ENCODE data around the gene ABCA6. TPM values are rescaled to one million over a fixed set of nuclear protein-coding genes. Genes with fewer than 3 reads are reported as not detected.
"Not testable (repeated sequence)": the region's sequence is repeated elsewhere in the genome, so short reads cannot be mapped to it uniquely, and the experiment has no call there.

Gene ABCA6, protein sequence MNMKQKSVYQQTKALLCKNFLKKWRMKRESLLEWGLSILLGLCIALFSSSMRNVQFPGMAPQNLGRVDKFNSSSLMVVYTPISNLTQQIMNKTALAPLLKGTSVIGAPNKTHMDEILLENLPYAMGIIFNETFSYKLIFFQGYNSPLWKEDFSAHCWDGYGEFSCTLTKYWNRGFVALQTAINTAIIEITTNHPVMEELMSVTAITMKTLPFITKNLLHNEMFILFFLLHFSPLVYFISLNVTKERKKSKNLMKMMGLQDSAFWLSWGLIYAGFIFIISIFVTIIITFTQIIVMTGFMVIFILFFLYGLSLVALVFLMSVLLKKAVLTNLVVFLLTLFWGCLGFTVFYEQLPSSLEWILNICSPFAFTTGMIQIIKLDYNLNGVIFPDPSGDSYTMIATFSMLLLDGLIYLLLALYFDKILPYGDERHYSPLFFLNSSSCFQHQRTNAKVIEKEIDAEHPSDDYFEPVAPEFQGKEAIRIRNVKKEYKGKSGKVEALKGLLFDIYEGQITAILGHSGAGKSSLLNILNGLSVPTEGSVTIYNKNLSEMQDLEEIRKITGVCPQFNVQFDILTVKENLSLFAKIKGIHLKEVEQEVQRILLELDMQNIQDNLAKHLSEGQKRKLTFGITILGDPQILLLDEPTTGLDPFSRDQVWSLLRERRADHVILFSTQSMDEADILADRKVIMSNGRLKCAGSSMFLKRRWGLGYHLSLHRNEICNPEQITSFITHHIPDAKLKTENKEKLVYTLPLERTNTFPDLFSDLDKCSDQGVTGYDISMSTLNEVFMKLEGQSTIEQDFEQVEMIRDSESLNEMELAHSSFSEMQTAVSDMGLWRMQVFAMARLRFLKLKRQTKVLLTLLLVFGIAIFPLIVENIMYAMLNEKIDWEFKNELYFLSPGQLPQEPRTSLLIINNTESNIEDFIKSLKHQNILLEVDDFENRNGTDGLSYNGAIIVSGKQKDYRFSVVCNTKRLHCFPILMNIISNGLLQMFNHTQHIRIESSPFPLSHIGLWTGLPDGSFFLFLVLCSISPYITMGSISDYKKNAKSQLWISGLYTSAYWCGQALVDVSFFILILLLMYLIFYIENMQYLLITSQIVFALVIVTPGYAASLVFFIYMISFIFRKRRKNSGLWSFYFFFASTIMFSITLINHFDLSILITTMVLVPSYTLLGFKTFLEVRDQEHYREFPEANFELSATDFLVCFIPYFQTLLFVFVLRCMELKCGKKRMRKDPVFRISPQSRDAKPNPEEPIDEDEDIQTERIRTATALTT (N-terminal part only)
- not detected in 2 replicates for total RNA-seq (2014; rRNA removed; shearing (Covaris generic); ENCODE audit: low replicate concordance)

DNA sequence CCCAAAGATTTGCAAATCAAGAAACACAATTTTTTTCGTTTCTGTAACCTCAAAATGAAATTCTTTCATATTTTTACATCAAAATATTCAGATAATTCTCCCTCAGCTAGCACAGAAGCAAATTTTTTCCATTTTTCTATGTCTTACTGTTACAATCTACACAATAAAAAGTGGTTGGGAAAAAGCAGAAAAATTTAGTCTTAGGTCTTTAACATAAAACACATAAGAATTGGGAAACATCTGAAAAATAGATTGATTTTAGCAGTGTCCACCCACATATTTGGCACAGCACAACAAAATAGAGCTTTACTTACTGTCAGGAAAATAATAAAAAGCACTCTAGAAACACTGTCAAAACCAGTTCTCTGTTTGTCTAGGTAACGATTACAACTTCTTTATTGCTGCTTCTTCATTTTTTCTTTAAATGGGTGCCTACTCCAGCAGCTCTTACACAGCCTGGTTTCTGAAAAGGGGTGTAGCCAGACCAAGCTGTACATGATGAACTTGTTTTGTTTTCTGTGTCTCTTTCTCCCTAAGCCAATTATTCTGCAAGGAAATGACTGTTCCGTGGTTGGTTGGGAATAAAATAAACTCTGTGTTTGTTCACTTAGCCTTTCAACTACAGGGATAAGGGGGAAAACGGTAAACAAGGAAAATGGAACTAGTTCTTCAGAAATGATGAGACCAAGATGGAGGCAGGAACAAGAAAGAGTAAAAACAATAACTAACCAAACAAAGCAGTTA is at the start of gene ABCA6:
Gene ABCA6, minus strand, starts transcription at position 465 of the 744 bp plus-strand sequence. CDS start 1,192 bp downstream, outside the sequence.
- in situ Hi-C loops (cut with HindIII; ENCODE audit: low pct_unique_long_range_greater_than_20kb, low sequenced_read_pairs) = no loop called here
- DNase-seq (ENCODE audit: low read depth) = no peak

- in situ Hi-C loops (cut with HindIII; ENCODE audit: low pct_unique_long_range_greater_than_20kb, low sequenced_read_pairs) = no loop called here
- DNase-seq (ENCODE audit: low read depth) = no peak
Measured at GRCh38 chr17:69188796-69189195, 47.1 kb upstream of the ABCA6 start.

DNA sequence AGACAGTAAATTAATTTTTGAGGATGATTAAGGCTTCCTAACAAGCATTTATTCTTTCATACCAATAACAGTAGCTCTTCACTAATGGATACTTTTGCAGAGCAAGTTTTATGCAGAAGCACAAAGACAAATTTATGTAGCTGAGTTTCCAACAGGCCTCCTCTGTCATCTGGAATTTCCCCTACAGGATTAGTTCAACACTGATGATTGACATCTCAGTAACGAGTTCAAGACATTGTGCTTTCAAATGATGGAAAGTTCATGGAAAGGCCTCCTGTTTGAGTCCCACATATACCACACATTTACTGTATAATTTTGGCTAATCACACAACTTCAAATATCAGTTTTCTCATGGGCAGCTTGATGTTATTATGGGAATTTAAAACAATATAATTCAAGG is 46.4 kb upstream of the ABCA6 start:
- no peak for DNase-seq (ENCODE audit: low read depth)
- in situ Hi-C loops (cut with HindIII; ENCODE audit: low pct_unique_long_range_greater_than_20kb, low sequenced_read_pairs) = no loop called here

DNA sequence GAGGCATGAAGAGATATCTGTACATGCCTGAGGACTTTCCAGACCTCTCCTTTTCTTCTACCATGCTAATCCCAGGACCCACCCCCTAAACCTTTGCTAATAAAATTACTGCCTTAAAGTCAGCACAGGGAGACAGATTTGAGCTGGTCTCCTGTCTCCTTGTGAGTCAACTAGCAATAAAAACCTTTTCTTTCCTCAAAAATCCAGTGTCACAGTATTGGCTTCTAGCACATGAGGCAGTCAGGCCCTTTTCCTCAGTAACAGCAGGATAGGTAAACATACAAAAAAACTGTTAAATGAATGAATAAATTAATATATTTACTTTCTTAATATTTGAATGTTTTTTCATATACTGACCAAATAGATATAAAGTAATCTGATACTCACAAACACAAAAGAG is 45.6 kb upstream of the ABCA6 start:
- in situ Hi-C loops (cut with HindIII; ENCODE audit: low pct_unique_long_range_greater_than_20kb, low sequenced_read_pairs) = no loop called here
- DNase-seq (ENCODE audit: low read depth) = no peak

- DNase-seq (ENCODE audit: low read depth) = peak; percentile 8
- in situ Hi-C loops (cut with HindIII; ENCODE audit: low pct_unique_long_range_greater_than_20kb, low sequenced_read_pairs) = no loop called here
Measured at GRCh38 chr17:69179227-69179952, 37.7 kb upstream of the ABCA6 start.

DNA sequence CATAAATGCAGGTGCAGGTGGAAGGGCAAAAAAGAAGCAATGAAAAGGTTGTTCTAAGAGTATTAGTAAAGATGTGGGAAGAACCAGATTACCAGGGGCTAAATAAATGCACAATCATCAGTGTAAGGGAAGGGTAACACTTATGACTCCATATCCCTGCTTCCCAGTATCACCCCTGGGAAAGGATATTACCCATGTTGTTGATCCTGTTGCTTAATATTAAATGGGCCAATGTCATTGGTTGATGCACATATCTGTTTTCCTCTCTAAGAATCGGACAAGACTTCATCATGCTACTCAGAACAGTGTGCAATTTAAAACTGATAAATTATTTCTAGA is 34.7 kb upstream of the ABCA6 start:
- in situ Hi-C loops (cut with HindIII; ENCODE audit: low pct_unique_long_range_greater_than_20kb, low sequenced_read_pairs) = no loop called here
- DNase-seq (ENCODE audit: low read depth) = no peak

DNA sequence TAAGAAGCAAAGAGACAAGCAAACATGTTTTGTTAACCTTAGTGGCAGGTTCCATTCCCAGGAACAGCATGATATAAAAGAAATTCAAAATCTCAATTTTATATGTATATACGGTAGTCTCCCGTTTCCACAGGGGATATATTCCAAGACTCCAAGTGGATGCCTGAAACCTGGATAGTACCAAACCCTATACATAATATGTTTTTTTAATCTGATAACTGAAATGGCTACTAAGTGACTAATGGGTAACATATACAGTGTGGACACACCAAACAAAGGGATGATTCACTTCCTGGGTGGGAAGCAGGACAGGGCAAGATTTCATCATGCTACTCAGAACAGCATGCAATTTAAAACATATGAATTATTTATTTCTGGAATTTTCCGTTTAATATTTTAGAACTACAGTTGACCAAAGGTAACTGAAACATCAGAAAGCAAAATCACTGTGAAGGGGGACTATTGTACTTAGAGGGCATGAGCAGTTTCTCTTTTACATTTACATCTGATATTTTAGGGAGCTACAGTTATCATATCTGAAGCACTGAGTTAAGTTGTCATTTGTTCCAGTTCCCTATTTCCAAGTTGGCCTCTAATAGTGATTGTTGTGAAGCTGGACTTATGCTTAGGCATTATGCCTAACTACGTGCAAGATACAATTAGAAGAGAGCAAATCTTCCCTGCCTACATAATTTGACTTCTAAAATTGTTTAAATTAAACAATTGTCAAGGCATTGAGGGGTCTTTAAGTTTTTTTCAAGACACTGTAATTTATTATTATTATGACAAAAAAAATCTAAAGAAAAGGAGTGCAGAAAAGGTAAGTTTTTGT is 34.1 kb upstream of the ABCA6 start:
- in situ Hi-C loops (cut with HindIII; ENCODE audit: low pct_unique_long_range_greater_than_20kb, low sequenced_read_pairs) = no loop called here
- DNase-seq (ENCODE audit: low read depth) = peak; percentile 66

GRCh38 chr17:69175262-69175624 is 33.5 kb upstream of the ABCA6 start:
- DNase-seq (ENCODE audit: low read depth) = no peak
- in situ Hi-C loops (cut with HindIII; ENCODE audit: low pct_unique_long_range_greater_than_20kb, low sequenced_read_pairs) = no loop called here

DNA sequence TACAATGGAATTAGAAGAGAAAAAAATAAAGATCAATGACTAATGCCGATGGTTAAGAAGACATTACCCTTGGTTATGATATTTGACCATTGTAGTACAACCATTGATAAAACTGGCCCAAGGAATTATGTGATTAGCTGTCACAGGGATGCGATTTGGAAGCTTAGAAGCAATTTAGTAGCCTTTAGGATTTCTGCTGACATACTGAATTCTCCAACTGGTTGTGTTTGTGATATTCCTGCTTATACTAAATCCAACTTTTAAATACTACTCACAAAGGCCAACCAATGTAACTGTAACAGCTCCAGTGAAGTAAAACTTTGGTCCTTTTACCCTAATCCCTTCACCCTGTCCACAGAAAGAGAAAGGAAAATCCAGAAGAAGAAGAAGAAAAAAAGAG is 31.4 kb upstream of the ABCA6 start:
- no peak for DNase-seq (ENCODE audit: low read depth)
- in situ Hi-C loops (cut with HindIII; ENCODE audit: low pct_unique_long_range_greater_than_20kb, low sequenced_read_pairs) = no loop called here

DNA sequence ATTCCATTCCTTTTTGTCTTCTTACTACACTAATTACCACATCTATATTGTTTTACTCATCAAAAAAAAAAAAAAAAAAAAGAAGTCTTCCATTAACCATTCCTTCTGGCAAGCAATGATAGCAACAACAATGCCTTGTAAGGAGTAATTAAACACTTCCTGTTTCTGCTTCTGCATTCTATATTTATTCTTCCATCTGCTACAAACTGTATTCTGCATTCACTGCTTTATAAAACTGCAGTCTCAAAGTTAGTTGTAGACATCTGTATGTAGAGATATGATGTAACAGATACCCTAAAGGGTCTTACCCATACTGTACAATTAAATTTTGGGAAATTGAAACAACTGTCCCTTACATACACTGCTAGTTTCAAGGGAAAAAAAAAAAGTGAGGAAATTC is 28.7 kb upstream of the ABCA6 start:
- DNase-seq (ENCODE audit: low read depth) = no peak
- in situ Hi-C loops (cut with HindIII; ENCODE audit: low pct_unique_long_range_greater_than_20kb, low sequenced_read_pairs) = no loop called here

- DNase-seq (ENCODE audit: low read depth); in situ Hi-C loops (cut with HindIII; ENCODE audit: low pct_unique_long_range_greater_than_20kb, low sequenced_read_pairs): not testable (repeated sequence)
Measured at GRCh38 chr17:69168642-69169041, 26.9 kb upstream of the ABCA6 start.

DNA sequence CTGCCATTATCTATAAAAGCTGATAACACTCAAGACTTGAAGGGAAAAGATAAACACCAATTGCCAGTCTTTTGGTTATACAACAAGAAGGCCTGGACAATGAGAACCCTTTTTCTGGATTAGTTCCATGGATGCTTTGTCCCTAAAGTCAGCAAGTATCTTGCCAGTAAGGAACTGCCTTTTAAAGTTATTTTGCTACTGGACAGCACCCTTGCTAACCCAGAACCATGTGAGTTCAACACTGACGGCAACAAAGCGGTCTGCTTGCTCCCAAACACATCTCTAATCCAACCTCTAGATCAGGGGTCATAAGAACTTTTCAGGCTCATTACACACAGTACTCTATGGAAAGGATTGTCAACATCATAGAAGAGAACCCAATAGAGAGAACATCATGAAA is 25.3 kb upstream of the ABCA6 start:
- no peak for DNase-seq (ENCODE audit: low read depth)
- in situ Hi-C loops (cut with HindIII; ENCODE audit: low pct_unique_long_range_greater_than_20kb, low sequenced_read_pairs) = no loop called here

- DNase-seq (ENCODE audit: low read depth) = no peak
- in situ Hi-C loops (cut with HindIII; ENCODE audit: low pct_unique_long_range_greater_than_20kb, low sequenced_read_pairs) = no loop called here
Measured at GRCh38 chr17:69164206-69164605, 22.5 kb upstream of the ABCA6 start.

GRCh38 chr17:69159418-69159817 is 17.7 kb upstream of the ABCA6 start:
- in situ Hi-C loops (cut with HindIII; ENCODE audit: low pct_unique_long_range_greater_than_20kb, low sequenced_read_pairs) = no loop called here
- no peak for DNase-seq (ENCODE audit: low read depth)

DNA sequence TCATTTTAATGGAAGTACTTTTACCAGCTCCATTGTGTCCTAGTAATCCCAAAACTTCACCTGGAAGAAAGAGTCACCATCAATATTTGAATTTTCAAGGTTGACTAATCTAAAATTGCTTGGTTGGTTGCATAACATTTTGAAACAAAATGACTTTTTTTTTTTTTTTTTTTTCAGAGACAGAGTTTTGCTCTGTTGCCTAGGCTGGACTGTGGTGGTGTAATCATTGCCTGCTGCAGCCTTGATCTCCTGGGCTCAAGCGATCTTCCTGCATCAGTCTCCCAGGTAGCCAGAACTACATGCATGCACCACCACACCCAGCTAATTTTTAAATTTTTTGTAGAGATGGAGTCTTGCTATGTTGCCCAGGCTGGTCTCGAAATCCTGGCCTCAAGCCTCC is 12.6 kb upstream of the ABCA6 start:
- in situ Hi-C loops (cut with HindIII; ENCODE audit: low pct_unique_long_range_greater_than_20kb, low sequenced_read_pairs) = no loop called here
- no peak for DNase-seq (ENCODE audit: low read depth)

- no peak for DNase-seq (ENCODE audit: low read depth)
Measured at GRCh38 chr17:69150333-69150732, 8.6 kb upstream of the ABCA6 start.

DNA sequence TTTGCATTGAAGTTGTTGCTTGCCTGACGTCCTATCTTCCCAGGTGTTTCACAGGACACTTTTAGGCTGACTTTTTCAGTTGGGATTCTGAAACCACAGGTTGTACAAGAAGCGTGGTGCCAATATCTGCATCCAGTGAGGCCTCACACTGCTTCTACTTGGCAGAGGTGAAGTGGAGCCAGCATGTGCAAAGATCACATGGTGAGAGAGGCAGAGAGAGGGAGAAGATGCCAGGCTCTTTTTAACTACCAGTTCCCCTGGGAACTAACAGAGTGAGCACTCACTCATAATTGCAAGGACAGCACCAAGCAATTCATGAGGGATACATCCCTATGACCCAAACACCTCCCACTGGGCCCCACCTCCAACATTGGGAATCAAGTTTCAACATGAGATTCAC is 5.8 kb upstream of the ABCA6 start:
- in situ Hi-C loops (cut with HindIII; ENCODE audit: low pct_unique_long_range_greater_than_20kb, low sequenced_read_pairs) = no loop called here

More at GRCh38 chr17:69150333-69150732, 8.6 kb upstream of the ABCA6 start:
- in situ Hi-C loops (cut with HindIII; ENCODE audit: low pct_unique_long_range_greater_than_20kb, low sequenced_read_pairs) = no loop called here

More for the DNA sequence above, 5.8 kb upstream of the ABCA6 start:
- no peak for DNase-seq (ENCODE audit: low read depth)

All from Caki2 (cell line).